CD4-positive, CD25-positive, alpha-beta regulatory T cell (primary cell): ENCODE measurements around the gene UBN1. TPM values are rescaled to one million over a fixed set of nuclear protein-coding genes. Genes with fewer than 3 reads are reported as not detected.

Source experiments
- ATAC-seq, 2 donors: fragments of 150-1000 bp; cut with Tn5 transposase; one replicate each; pipeline ENCODE4 v1.10.0; 2021; ENCODE audit warnings: low read depth in 2 of 2, moderate number of reproducible peaks in 2 of 2, moderate library complexity in 1 of 2
- DNase-seq, 3 donors: peaks; one replicate each; pipeline versions ENCODE4 v3.0.0 to v3.0.0-alpha.2; 2012 to 2022; ENCODE audit warnings: mixed read lengths in 1 of 3
- H3K27ac ChIP-seq: one replicate; pipeline ENCODE4 v1.7.0; 2013; ENCODE audit warnings: mild to moderate bottlenecking, low read length; ENCODE audit not compliant: insufficient read depth, poor library complexity, severe bottlenecking
- H3K27me3 ChIP-seq: one replicate; pipeline ENCODE4 v1.7.0; 2013; ENCODE audit warnings: low read length; ENCODE audit not compliant: control insufficient read depth, insufficient read depth
- H3K36me3 ChIP-seq: one replicate; pipeline ENCODE4 v1.7.0; 2013; ENCODE audit warnings: mild to moderate bottlenecking, low read length, moderate library complexity; ENCODE audit not compliant: control insufficient read depth, insufficient read depth
- H3K4me1 ChIP-seq: 2 replicates; pipeline ENCODE4 v1.7.0; 2013; ENCODE audit warnings: mild to moderate bottlenecking, low read length; ENCODE audit not compliant: insufficient read depth, control insufficient read depth, poor library complexity, severe bottlenecking
- H3K4me3 ChIP-seq: one replicate; pipeline ENCODE4 v1.7.0; 2013; ENCODE audit warnings: low read depth, mild to moderate bottlenecking, low read length, moderate library complexity
- H3K9me3 ChIP-seq, 2 experiments: 1 replicate in 1 of 2; 2 replicates in 1 of 2; pipeline ENCODE4 v1.7.0; 2013; ENCODE audit warnings: low read length in 2 of 2, mild to moderate bottlenecking in 1 of 2, moderate library complexity in 1 of 2; ENCODE audit not compliant: control insufficient read depth in 2 of 2
- H3K27ac Mint-ChIP-seq, 3 donors: one replicate each; pipeline ENCODE4 v1.8.0; 2020 to 2022; ENCODE audit warnings: mild to moderate bottlenecking in 3 of 3, mixed read lengths in 3 of 3, moderate library complexity in 2 of 3
- H3K27me3 Mint-ChIP-seq: one replicate; pipeline ENCODE4 v1.8.0; 2022; ENCODE audit warnings: mild to moderate bottlenecking, mixed read lengths
- H3K36me3 Mint-ChIP-seq: one replicate; pipeline ENCODE4 v1.8.0; 2020; ENCODE audit warnings: mixed read lengths
- H3K4me1 Mint-ChIP-seq, 4 donors: one replicate each; pipeline ENCODE4 v1.8.0; 2020 to 2022; ENCODE audit warnings: mixed read lengths in 4 of 4, mild to moderate bottlenecking in 1 of 4
- H3K4me3 Mint-ChIP-seq, 4 donors: one replicate each; pipeline ENCODE4 v1.8.0; 2020 to 2022; ENCODE audit warnings: mild to moderate bottlenecking in 4 of 4, mixed read lengths in 4 of 4, moderate library complexity in 3 of 4
- H3K9me3 Mint-ChIP-seq, 7 donors: one replicate each; pipeline ENCODE4 v1.8.0; 2020 to 2022; ENCODE audit warnings: mixed read lengths in 7 of 7, mild to moderate bottlenecking in 3 of 7, moderate library complexity in 2 of 7
- polyA plus RNA-seq, 4 donors: library from polyadenylated mRNA; unstranded; fragments of 300-500 nt; fragmentation: Illumina TruSeq; gene quantifications; one replicate each; pipeline ENCODE4 v1.2.3, GENCODE V29; 2021
- total RNA-seq: library from RNA; stranded (reverse); gene quantifications from one replicate; pipeline ENCODE4 v1.2.3, GENCODE V29; 2022

Gene UBN1
- total and polyA plus RNA-seq, 5 donors from 2014 or later, result 10.8 to 65.3 (median 11.4) TPM

DNA sequence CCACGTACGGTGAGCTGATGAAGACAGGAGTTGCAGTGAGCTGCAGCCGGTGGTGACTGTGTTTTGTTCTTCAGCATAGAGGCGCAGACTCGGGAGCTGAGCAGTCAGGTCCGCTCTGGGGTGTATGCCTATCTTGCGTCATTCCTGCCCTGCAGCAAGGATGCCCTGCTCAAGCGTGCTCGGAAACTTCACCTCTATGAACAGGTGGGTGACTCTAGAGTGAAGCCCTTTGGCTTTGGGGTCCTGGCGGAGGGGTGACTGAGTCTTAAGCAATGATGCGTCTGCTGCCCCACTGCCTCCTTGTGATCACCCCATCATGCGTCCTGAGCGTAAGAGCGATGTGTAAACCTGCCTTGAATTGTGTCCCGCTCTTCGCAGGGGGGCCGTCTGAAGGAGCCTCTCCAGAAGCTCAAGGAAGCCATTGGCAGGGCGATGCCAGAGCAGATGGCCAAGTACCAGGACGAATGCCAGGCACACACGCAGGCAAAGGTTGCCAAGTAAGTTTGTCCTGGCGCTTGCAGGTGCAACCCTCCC is 22.9 kb downstream of the UBN1 start:
- ATAC-seq, result no peak
- Histone ChIP-seq H3K36me3 (peaks cover 61% of the 10 kb centered on the region), H3K9me3 (no peaks in the 10 kb centered on the region), H3K27ac (no peak overlapping the region), H3K4me3 (no peak overlapping the region), H3K4me1 (no peaks in the 10 kb centered on the region), H3K27me3 (no peaks in the 10 kb centered on the region)
- no peaks in the 10 kb centered on the region for H3K9me3 Mint-ChIP-seq
- H3K4me3 Mint-ChIP-seq, result no peak overlapping the region
- H3K4me1 Mint-ChIP-seq, result peaks cover 0 to 19% (median 9%) of the 10 kb centered on the region in 4 donors
- H3K36me3 Mint-ChIP-seq, result peaks cover 46% of the 10 kb centered on the region
- no peaks in the 10 kb centered on the region for H3K27me3 Mint-ChIP-seq
- no peak for DNase-seq
- H3K27ac Mint-ChIP-seq, result no peak overlapping the region

- Mint-ChIP-seq H3K36me3 (peaks cover 53% of the 10 kb centered on the region), H3K4me1 (peaks cover 0 to 18% (median 9%) of the 10 kb centered on the region in 4 donors), H3K27me3 (no peaks in the 10 kb centered on the region), H3K27ac (no peak overlapping the region), H3K4me3 (no peak overlapping the region), H3K9me3 (no peaks in the 10 kb centered on the region)
- Histone ChIP-seq H3K4me3 (no peak overlapping the region), H3K27ac (no peak overlapping the region), H3K9me3 (no peaks in the 10 kb centered on the region), H3K4me1 (no peaks in the 10 kb centered on the region), H3K36me3 (peaks cover 67% of the 10 kb centered on the region), H3K27me3 (no peaks in the 10 kb centered on the region)
- DNase-seq (no peak), ATAC-seq (no peak)
Observed at GRCh38 chr16:4871071-4871470, 23.8 kb downstream of the UBN1 start.

- no peak for ATAC-seq
- Histone ChIP-seq H3K9me3 (no peaks in the 10 kb centered on the region), H3K4me1 (no peaks in the 10 kb centered on the region), H3K27me3 (no peaks in the 10 kb centered on the region), H3K36me3 (peaks cover 82% of the 10 kb centered on the region), H3K27ac (no peak overlapping the region), H3K4me3 (no peak overlapping the region)
- peaks cover 47% of the 10 kb centered on the region for H3K36me3 Mint-ChIP-seq
- DNase-seq, result no peak
- H3K4me3 Mint-ChIP-seq, result no peak overlapping the region
- no peak overlapping the region for H3K27ac Mint-ChIP-seq
- no peaks in the 10 kb centered on the region for H3K9me3 Mint-ChIP-seq
- peaks cover 0 to 8% (median 4%) of the 10 kb centered on the region in 4 donors for H3K4me1 Mint-ChIP-seq
- H3K27me3 Mint-ChIP-seq, result no peaks in the 10 kb centered on the region
Observed at GRCh38 chr16:4873091-4873490, 25.8 kb downstream of the UBN1 start.

GRCh38 chr16:4874666-4875065 is 27.4 kb downstream of the UBN1 start:
- Mint-ChIP-seq H3K27ac (peak overlapping the region in 2 of 3 donors; percentile 24 to 45), H3K36me3 (peaks cover 43% of the 10 kb centered on the region), H3K4me1 (peaks cover 0 to 3% (median 1%) of the 10 kb centered on the region in 4 donors)

GRCh38 chr16:4876646-4877379 is 29.5 kb downstream of the UBN1 start:
- ATAC-seq (no peak), DNase-seq (no peak)
- Mint-ChIP-seq H3K9me3 (no peaks in the 10 kb centered on the region), H3K27me3 (no peaks in the 10 kb centered on the region), H3K4me1 (peaks cover 0 to 2% (median under 1%) of the 10 kb centered on the region in 4 donors), H3K36me3 (peaks cover 38% of the 10 kb centered on the region), H3K27ac (no peak overlapping the region), H3K4me3 (no peak overlapping the region)
- Histone ChIP-seq H3K27me3 (no peaks in the 10 kb centered on the region), H3K36me3 (peaks cover 86% of the 10 kb centered on the region), H3K9me3 (no peaks in the 10 kb centered on the region), H3K27ac (no peak overlapping the region), H3K4me1 (no peaks in the 10 kb centered on the region), H3K4me3 (no peak overlapping the region)

More at GRCh38 chr16:4874666-4875065, 27.4 kb downstream of the UBN1 start:
- DNase-seq (no peak), ATAC-seq (no peak)
- no peak overlapping the region for H3K4me3 Mint-ChIP-seq
- H3K27ac ChIP-seq, result no peak overlapping the region
- no peak overlapping the region for H3K4me3 ChIP-seq
- H3K9me3 ChIP-seq, result no peaks in the 10 kb centered on the region
- no peaks in the 10 kb centered on the region for H3K27me3 Mint-ChIP-seq
- H3K36me3 ChIP-seq, result peaks cover 82% of the 10 kb centered on the region
- no peaks in the 10 kb centered on the region for H3K4me1 ChIP-seq
- no peaks in the 10 kb centered on the region for H3K9me3 Mint-ChIP-seq
- H3K27me3 ChIP-seq, result no peaks in the 10 kb centered on the region

DNA sequence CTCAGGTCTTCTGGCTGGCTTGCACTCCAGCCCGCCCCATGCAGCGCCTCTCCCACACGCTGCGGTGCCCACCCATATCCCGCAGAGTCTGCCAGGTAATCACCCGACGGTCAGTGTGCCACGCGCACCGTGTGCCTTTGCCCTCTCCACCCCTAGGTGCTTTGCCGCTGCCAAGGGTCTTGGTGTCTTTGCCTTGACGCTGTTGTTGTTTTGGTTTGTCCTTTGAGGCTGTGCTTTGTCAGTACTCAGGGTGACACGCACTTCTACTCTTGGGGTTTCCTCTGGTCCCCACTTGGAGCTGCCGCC is 30.1 kb downstream of the UBN1 start:
- DNase-seq (no peak), ATAC-seq (no peak)
- Histone ChIP-seq H3K36me3 (peaks cover 91% of the 10 kb centered on the region), H3K4me1 (no peaks in the 10 kb centered on the region), H3K4me3 (no peak overlapping the region), H3K9me3 (no peaks in the 10 kb centered on the region), H3K27ac (no peak overlapping the region), H3K27me3 (no peaks in the 10 kb centered on the region)
- H3K27ac Mint-ChIP-seq, result no peak overlapping the region
- H3K4me3 Mint-ChIP-seq, result no peak overlapping the region
- peaks cover 40% of the 10 kb centered on the region for H3K36me3 Mint-ChIP-seq
- H3K27me3 Mint-ChIP-seq, result no peaks in the 10 kb centered on the region
- H3K4me1 Mint-ChIP-seq, result no peaks in the 10 kb centered on the region
- no peaks in the 10 kb centered on the region for H3K9me3 Mint-ChIP-seq

DNA sequence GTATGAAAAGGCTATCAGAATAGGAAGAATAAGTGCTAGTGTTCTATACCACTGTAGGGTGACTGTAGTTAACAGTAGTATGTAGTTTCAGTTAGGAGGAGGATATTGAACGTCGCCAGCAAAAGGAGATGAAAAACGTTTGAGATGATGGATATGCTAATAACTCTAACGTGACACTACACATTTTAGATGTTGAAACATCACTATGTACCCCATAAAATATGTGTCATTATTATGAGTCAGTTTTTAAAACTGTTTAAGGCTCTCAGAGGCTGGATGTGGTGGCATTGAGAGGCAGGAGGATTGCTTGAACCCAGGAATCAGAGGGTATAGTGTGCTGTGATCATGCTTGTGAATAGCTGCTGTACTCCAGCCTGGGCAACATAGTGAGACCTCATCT is 31.8 kb downstream of the UBN1 start:
- no peaks in the 10 kb centered on the region for H3K27me3 Mint-ChIP-seq
- peak overlapping the region in 1 of 3 donors; percentile 28 for H3K27ac Mint-ChIP-seq
- H3K4me3 Mint-ChIP-seq, result no peak overlapping the region
- no peaks in the 10 kb centered on the region for H3K9me3 Mint-ChIP-seq
- H3K4me1 ChIP-seq, result no peaks in the 10 kb centered on the region
- no peak overlapping the region for H3K4me3 ChIP-seq
- H3K9me3 ChIP-seq, result no peaks in the 10 kb centered on the region
- no peak overlapping the region for H3K27ac ChIP-seq
- H3K27me3 ChIP-seq, result no peaks in the 10 kb centered on the region
- no peak for DNase-seq
- peaks cover 40% of the 10 kb centered on the region for H3K36me3 Mint-ChIP-seq
- no peaks in the 10 kb centered on the region for H3K4me1 Mint-ChIP-seq
- ATAC-seq, result no peak
- peaks cover 94% of the 10 kb centered on the region for H3K36me3 ChIP-seq

GRCh38 chr16:4880006-4880580 is 32.8 kb downstream of the UBN1 start:
- Histone ChIP-seq H3K36me3 (peaks cover 91% of the 10 kb centered on the region), H3K4me3 (no peak overlapping the region), H3K4me1 (no peaks in the 10 kb centered on the region), H3K9me3 (no peaks in the 10 kb centered on the region), H3K27ac (no peak overlapping the region), H3K27me3 (no peaks in the 10 kb centered on the region)
- Mint-ChIP-seq H3K27ac (no peak overlapping the region), H3K27me3 (no peaks in the 10 kb centered on the region), H3K4me1 (no peaks in the 10 kb centered on the region), H3K36me3 (peaks cover 41% of the 10 kb centered on the region), H3K4me3 (no peak overlapping the region), H3K9me3 (no peaks in the 10 kb centered on the region)
- DNase-seq (no peak), ATAC-seq (peak in 1 of 2 donors; percentile 39)
